SU-DHL-6 (cell line): ENCODE results near the gene USP17L24.
"Not testable (repeated sequence)": the region's sequence is repeated elsewhere in the genome, so short reads cannot be mapped to it uniquely, and the experiment has no call there.

Experiments used
- EZH2phosphoT487 ChIP-seq: fragments of 200-600 bp; sonication (generic), shearing (Covaris generic); conservative IDR thresholded peaks from 2 replicates; pipeline ENCODE4 v1.6.1; 2018; ENCODE audit warnings: mild to moderate bottlenecking, antibody characterized with exemption, low read length, moderate library complexity, mixed read lengths
- TF ChIP-seq, protein P1 (sequence below): fragments of 200-600 bp; sonication (generic); IDR thresholded peaks from one replicate; pipeline ENCODE4 v1.5.1; 2017; ENCODE audit warnings: antibody characterized with exemption, mild to moderate bottlenecking, low read length, moderate library complexity; ENCODE audit not compliant: insufficient read depth, poor library complexity, severe bottlenecking

DNA sequence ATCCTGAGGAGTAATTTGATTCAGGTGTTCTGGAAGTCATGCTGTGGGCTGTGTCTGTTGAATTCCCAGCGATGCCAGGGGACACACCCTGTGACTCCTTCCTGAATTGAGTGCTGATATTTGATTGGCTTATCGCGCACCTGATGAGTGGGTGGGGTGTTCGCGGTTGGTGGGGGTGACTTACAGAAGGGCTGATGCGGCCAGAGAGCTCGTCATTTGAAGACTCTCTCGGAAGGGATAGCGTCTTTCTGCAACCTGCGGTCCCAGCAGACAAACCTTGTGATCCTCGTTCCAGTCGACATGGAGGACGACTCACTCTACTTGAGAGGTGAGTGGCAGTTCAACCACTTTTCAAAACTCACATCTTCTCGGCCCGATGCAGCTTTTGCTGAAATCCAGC is 4.6 kb downstream of the USP17L24 start, which contains the start of gene USP17L25:
- TF ChIP-seq, protein P1, sequence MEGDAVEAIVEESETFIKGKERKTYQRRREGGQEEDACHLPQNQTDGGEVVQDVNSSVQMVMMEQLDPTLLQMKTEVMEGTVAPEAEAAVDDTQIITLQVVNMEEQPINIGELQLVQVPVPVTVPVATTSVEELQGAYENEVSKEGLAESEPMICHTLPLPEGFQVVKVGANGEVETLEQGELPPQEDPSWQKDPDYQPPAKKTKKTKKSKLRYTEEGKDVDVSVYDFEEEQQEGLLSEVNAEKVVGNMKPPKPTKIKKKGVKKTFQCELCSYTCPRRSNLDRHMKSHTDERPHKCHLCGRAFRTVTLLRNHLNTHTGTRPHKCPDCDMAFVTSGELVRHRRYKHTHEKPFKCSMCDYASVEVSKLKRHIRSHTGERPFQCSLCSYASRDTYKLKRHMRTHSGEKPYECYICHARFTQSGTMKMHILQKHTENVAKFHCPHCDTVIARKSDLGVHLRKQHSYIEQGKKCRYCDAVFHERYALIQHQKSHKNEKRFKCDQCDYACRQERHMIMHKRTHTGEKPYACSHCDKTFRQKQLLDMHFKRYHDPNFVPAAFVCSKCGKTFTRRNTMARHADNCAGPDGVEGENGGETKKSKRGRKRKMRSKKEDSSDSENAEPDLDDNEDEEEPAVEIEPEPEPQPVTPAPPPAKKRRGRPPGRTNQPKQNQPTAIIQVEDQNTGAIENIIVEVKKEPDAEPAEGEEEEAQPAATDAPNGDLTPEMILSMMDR, result not testable (repeated sequence)
- TF ChIP-seq EZH2phosphoT487, result not testable (repeated sequence)
